OCI-LY1 (cell line): Measurements from ENCODE around the gene NATD1.

Source experiments
- H2AFZ ChIP-seq: fragments of 200-600 bp; sonication (generic), shearing (Covaris generic); 2 replicates; pipeline ENCODE4 v1.6.0; 2014; ENCODE audit warnings: antibody characterized with exemption, mild to moderate bottlenecking, low read length
- H3F3A ChIP-seq: fragments of 200-600 bp; sonication (generic), shearing (Covaris generic); 2 replicates; pipeline ENCODE4 v1.6.0; 2014; ENCODE audit warnings: mild to moderate bottlenecking, antibody characterized with exemption, low read length, moderate library complexity; ENCODE audit not compliant: insufficient read depth
- H3K27ac ChIP-seq: fragments of 200-600 bp; sonication (generic); 2 replicates; pipeline ENCODE4 v1.5.1; 2014; ENCODE audit warnings: low read length, mixed run types, mild to moderate bottlenecking, low read depth; ENCODE audit not compliant: poor library complexity, severe bottlenecking
- H3K27me3 ChIP-seq: fragments of 200-600 bp; sonication (generic); 2 replicates; pipeline ENCODE4 v1.6.0; 2014; ENCODE audit warnings: antibody characterized with exemption, mild to moderate bottlenecking, low read length, moderate library complexity; ENCODE audit not compliant: insufficient read depth
- H3K36me3 ChIP-seq: fragments of 200-600 bp; sonication (generic); 2 replicates; pipeline ENCODE4 v1.6.1; 2014; ENCODE audit warnings: mild to moderate bottlenecking, antibody characterized with exemption, low read length, moderate library complexity, mixed read lengths; ENCODE audit not compliant: insufficient read depth
- H3K4me1 ChIP-seq: fragments of 200-600 bp; sonication (generic); 2 replicates; pipeline ENCODE4 v1.5.1; 2014; ENCODE audit warnings: mild to moderate bottlenecking, low read length, moderate library complexity; ENCODE audit not compliant: insufficient read depth, severe bottlenecking
- H3K4me2 ChIP-seq: fragments of 200-600 bp; sonication (generic), shearing (Covaris generic); 2 replicates; pipeline ENCODE4 v1.6.1; 2014; ENCODE audit warnings: low read length
- H3K4me3 ChIP-seq: fragments of 200-600 bp; sonication (generic); 2 replicates; pipeline ENCODE4 v1.5.1; 2014; ENCODE audit warnings: low read length, low read depth, mild to moderate bottlenecking, mixed read lengths; ENCODE audit not compliant: poor library complexity, severe bottlenecking
- H3K79me2 ChIP-seq: fragments of 200-600 bp; shearing (Covaris generic); 2 replicates; pipeline ENCODE4 v1.6.1; 2016; ENCODE audit warnings: mixed run types, low read length, mixed read lengths; ENCODE audit not compliant: insufficient read depth
- H3K9ac ChIP-seq: fragments of 200-600 bp; sonication (generic), shearing (Covaris generic); 2 replicates; pipeline ENCODE4 v1.6.1; 2014; ENCODE audit warnings: mild to moderate bottlenecking, low read length, mixed read lengths
- H3K9me2 ChIP-seq: fragments of 200-600 bp; sonication (generic), shearing (Covaris generic); 2 replicates; pipeline ENCODE4 v1.6.1; 2014; ENCODE audit warnings: low read depth, mild to moderate bottlenecking, low read length, mixed read lengths
- H3K9me3 ChIP-seq: fragments of 200-600 bp; shearing (Covaris generic); 2 replicates; pipeline ENCODE4 v1.6.1; 2014; ENCODE audit warnings: low read length, mixed read lengths
- H4K20me1 ChIP-seq: fragments of 200-600 bp; sonication (generic), shearing (Covaris generic); 2 replicates; pipeline ENCODE4 v1.6.0; 2016; ENCODE audit warnings: mild to moderate bottlenecking, low read length; ENCODE audit not compliant: insufficient read depth
- EZH2 ChIP-seq: fragments of 200-600 bp; sonication (generic), shearing (Covaris generic); IDR thresholded peaks from 2 replicates; pipeline ENCODE4 v1.8.0; 2017; ENCODE audit warnings: borderline replicate concordance, mixed run types, mild to moderate bottlenecking, antibody characterized with exemption, low read length, moderate library complexity, mixed read lengths
- TF ChIP-seq, protein P1 (sequence below): fragments of 200-600 bp; sonication (generic), shearing (Covaris generic); IDR thresholded peaks from 2 replicates; pipeline ENCODE4 v1.5.1; 2017; ENCODE audit warnings: mild to moderate bottlenecking, antibody characterized with exemption, low read length, moderate library complexity, mixed read lengths

NATD1 gene

GRCh38 chr17:21288571-21289017, 35.4 kb upstream of the NATD1 start:
- no peaks in the 10 kb centered on the region; the same call in 1 of the 2 replicates for H3K36me3 ChIP-seq
- H4K20me1 ChIP-seq = no peaks in the 10 kb centered on the region
- TF ChIP-seq, protein P1, sequence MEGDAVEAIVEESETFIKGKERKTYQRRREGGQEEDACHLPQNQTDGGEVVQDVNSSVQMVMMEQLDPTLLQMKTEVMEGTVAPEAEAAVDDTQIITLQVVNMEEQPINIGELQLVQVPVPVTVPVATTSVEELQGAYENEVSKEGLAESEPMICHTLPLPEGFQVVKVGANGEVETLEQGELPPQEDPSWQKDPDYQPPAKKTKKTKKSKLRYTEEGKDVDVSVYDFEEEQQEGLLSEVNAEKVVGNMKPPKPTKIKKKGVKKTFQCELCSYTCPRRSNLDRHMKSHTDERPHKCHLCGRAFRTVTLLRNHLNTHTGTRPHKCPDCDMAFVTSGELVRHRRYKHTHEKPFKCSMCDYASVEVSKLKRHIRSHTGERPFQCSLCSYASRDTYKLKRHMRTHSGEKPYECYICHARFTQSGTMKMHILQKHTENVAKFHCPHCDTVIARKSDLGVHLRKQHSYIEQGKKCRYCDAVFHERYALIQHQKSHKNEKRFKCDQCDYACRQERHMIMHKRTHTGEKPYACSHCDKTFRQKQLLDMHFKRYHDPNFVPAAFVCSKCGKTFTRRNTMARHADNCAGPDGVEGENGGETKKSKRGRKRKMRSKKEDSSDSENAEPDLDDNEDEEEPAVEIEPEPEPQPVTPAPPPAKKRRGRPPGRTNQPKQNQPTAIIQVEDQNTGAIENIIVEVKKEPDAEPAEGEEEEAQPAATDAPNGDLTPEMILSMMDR = peak; percentile 50
- no peak for TF ChIP-seq EZH2
- H3F3A ChIP-seq = 0 out of 2 replicates have a peak, but pooled peaks cover 4% of the 10 kb centered on the region
- peak overlapping the region; percentile 95 for H3K4me2 ChIP-seq
- peak overlapping the region; percentile 97 for H3K27ac ChIP-seq
- peaks cover 25% of the 10 kb centered on the region for H3K79me2 ChIP-seq
- peak overlapping the region; percentile 93 for H3K4me3 ChIP-seq
- peak overlapping the region; percentile 86 for H3K9ac ChIP-seq
- H3K27me3 ChIP-seq = no peaks in the 10 kb centered on the region
- H3K9me3 ChIP-seq = no peaks in the 10 kb centered on the region
- H2AFZ ChIP-seq = no peak overlapping the region
- H3K4me1 ChIP-seq = peaks cover 62% of the 10 kb centered on the region
- no peaks in the 10 kb centered on the region for H3K9me2 ChIP-seq

DNA sequence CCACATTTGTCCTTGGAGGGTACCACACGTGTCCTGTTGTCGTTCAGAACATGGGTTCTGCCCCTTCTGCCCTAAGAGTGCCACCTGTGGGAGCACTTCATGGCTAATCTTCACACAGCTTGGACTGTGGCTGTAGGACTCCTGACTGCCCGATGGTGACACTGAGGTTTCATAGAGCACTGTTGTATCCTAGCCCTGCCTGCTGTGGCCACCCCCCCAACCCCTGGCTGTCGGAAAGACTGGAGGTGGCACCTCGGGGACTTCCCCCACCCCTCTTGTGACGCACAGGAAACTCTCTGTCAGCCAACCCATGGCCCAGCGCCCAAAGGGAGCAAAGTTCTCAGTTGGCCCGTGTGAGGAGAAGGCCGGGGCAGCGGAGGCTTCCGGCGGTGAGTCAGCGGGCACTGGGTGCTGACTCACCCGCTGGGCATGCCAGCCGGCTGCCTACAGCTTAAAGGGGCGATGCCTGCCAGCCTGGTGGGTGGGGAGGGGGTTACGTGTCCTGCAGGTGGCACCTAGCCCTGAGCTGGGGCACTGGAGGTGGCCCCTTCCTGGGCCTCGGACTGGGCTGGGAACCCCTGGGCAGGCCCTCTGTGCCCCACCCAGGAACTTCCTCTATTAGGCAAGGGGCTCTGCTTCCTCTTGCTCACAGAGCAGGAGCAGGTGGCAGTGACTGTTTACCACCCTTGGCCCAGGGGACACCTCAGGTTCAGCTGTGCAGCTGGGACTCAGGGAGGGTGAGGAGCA, 34.7 kb upstream of the NATD1 start:
- Histone ChIP-seq H3K27ac (peak overlapping the region; percentile 97), H3K9ac (peak overlapping the region; percentile 86), H4K20me1 (no peaks in the 10 kb centered on the region), H3K4me3 (peak overlapping the region; percentile 93), H3K27me3 (no peaks in the 10 kb centered on the region), H3K9me3 (no peaks in the 10 kb centered on the region), H3K79me2 (peaks cover 25% of the 10 kb centered on the region), H3K4me1 (peaks cover 65% of the 10 kb centered on the region), H3F3A (0 out of 2 replicates have a peak, but pooled peaks cover 4% of the 10 kb centered on the region), H3K36me3 (no peaks in the 10 kb centered on the region; the same call in 1 of the 2 replicates), H2AFZ (no peak overlapping the region), H3K4me2 (peak overlapping the region; percentile 95), H3K9me2 (no peaks in the 10 kb centered on the region)
- TF ChIP-seq, protein P1 = no peak
- TF ChIP-seq EZH2 = no peak

DNA sequence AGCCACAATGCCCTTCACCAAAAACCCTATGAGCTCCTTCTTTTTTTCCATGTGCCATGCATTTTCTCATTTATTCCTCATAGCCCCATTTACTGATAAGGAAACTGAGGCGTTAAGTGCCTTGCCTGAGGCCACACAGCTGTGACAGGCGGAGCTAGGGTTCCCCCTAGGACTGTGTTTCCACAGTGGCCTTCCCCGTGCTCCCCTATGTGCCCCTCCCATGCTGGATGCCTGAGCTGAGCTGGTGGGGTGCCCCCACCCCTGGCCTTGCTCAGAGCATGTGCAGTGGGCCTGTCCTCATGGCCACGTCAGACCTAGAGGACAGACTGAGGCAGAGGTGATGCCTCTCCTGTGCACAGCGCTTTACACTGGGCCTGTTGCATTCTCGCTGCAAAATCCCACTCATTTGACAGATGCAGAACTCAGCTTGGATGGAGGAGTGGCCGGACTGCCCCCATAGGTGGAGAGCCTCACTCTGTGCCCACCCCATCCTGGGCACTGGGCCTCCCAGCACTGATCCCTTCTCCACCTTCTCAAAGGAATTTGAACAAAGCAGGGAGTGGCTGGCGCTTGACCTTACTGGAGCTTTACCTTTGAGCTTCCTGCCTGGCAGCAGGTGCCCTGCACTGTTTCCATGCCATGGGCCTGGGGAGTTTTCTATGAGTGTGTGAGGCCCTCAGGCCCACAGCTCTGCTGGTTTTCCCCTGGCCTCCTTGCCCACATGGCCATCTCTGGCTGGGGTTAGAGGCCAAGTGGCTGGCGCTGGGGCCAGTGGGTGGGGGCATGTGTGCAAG, 33.9 kb upstream of the NATD1 start:
- Histone ChIP-seq H4K20me1 (no peaks in the 10 kb centered on the region), H3F3A (0 out of 2 replicates have a peak, but pooled peaks cover 4% of the 10 kb centered on the region), H3K9me2 (no peaks in the 10 kb centered on the region), H3K9me3 (no peaks in the 10 kb centered on the region), H3K27ac (peak overlapping the region; percentile 97), H2AFZ (no peak overlapping the region), H3K4me2 (peak overlapping the region; percentile 95), H3K4me1 (peaks cover 65% of the 10 kb centered on the region), H3K9ac (peak overlapping the region; percentile 86), H3K27me3 (no peaks in the 10 kb centered on the region), H3K4me3 (peak overlapping the region; percentile 93), H3K36me3 (no peaks in the 10 kb centered on the region; the same call in 1 of the 2 replicates), H3K79me2 (peaks cover 25% of the 10 kb centered on the region)
- no peak for TF ChIP-seq EZH2
- TF ChIP-seq, protein P1 = no peak
